Breast epithelium (tissue), 3 donors: ENCODE data around the gene SPTBN1.

Experiments
- CTCF ChIP-seq, 3 donors: fragments of 450-650 bp; IDR thresholded peaks; one replicate each; pipeline ENCODE4 v1.5.1; 2016 to 2017; ENCODE audit warnings: antibody characterized with exemption in 3 of 3, mild to moderate bottlenecking in 3 of 3, moderate library complexity in 3 of 3
- POLR2A ChIP-seq: fragments of 450-650 bp; IDR thresholded peaks from one replicate; pipeline ENCODE4 v1.6.1; 2016; ENCODE audit warnings: antibody characterized with exemption, mild to moderate bottlenecking, moderate library complexity
- POLR2AphosphoS5 ChIP-seq, 3 donors: sonication (generic); formaldehyde crosslinking; IDR thresholded peaks; one replicate each; pipeline ENCODE4 v1.6.1; 2017; ENCODE audit warnings: antibody characterized with exemption in 3 of 3

- TF ChIP-seq CTCF (IDR thresholded peaks at IDR 0.05) (no peak), POLR2AphosphoS5 (IDR thresholded peaks at IDR 0.05) (no peak), POLR2A (no peak)
These were observed 130.4 kb downstream of the SPTBN1 start for GRCh38 chr2:54586494-54586893.
